HG03175 (cell line): ENCODE measurements around the gene PLXNB2.

ENCODE experiments used
- ATAC-seq: cut with Tn5 transposase; IDR thresholded peaks from one replicate; pipeline ENCODE4 v1.9.1; 2021; ENCODE audit warnings: mild to moderate bottlenecking, moderate library complexity; ENCODE audit not compliant: unreplicated experiment

The PLXNB2 gene

DNA sequence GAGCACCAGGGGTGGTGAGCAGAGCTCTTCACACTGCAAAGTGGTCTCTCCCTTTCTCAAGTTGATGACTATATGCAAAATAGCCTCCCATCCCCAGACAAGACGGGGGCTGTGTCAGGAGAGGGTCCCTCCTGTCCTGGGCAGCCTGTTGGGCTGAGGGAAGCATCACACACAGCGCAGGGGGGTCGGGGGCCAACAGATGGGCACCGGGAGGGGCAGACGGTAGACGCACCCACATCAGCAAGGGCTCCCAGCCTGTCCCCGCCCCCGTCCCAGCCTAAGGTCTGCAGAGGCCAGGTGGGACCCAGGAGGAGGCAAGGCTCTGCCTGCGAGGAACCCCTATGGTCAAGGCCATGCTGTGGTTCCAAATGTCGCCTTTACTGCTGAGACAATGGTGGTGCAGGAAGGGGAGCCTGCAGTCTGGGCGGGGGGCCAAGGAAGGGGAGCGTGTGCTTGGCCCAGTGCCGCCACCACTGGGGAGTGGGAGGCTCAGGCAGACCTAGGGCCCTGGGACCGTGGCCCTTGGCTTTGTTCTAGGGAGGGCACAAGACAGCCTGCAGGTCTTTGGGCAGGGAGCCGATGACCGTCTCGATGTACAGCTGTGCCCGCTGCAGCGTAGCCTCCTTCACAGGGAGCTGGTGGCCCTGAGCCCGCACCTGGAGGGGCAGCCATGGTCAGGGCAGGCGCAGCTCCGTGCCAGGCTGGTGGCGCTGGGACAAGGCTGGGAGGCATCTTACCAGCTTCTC, 4.3 kb upstream of the PLXNB2 start:
- ATAC-seq = no peak

DNA sequence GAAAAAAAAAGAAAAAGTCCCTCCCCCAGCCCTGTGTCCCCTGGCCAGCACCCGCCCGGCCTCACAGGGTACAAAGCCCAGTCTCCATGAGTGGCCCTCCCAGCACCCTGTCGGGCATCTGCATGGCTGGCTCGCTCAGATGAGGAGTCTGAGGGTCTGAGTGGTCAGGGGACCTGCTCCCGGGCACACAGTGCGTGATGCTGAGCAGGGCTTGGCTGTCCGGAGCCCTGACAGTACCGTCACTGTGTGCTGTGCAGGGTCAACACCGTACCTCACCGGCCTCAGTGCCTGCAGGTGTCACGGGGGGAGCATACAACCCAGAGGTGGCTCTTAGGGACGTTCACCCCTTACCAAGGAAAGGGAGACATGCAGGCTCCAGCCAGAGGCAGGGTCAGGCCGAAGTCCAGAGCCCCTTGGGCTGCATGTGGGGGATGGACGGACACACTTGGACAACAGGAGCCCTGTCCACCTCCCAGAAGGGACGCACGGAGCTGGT, 3.6 kb upstream of the PLXNB2 start:
- no peak for ATAC-seq

DNA sequence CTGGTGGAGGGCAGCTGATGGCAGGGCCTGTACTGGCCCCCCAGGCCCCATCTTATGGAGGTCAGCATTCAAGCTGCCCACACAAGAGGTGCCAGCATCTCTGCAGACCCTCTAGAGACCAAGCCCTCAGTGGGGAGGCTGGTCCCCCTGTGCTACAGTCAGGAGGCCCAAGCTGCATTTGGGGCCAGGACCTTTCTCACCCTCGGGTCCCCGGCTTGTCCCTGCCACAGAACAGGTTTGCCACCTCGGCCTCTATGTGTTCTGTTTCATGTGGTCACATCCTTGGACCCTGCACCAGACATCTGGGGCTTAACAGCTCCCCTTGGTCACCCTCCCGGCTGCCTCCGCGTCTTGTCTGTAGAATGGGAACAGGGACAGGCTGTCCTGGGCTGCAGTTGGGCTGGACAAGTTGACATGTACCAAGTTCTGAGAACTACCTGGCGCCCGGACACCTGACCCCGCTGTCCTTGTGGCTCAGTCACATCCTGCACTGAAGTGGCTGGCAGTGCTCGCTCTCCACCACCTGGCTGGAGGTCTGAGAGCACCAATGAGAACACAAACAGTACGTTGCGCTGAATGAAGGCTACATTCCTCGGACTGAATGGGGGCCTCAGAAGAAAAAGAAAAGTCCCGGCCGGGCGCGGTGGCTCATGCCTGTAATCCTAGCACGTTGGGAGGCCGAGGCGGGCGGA, 2.7 kb upstream of the PLXNB2 start:
- no peak for ATAC-seq

DNA sequence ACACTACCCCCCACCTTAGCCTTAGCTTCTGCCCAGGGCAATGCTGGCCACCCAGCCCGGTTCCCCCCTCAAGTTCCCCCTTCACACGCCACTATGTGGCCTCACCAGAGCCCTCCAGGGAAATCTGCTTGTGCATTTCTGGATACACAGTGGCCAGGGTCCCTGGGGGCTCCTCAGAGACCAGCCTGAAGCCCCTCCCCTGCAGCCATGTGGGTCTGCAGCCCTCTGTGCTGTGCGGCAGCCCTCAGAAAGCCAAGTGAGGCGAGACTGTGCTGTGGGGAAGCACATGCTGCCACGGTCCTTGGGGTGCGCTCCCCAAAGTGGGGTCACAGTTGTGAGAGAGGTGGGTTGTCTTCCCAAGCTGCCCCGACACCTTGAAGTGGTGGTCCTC, 2.1 kb upstream of the PLXNB2 start:
- no peak for ATAC-seq

- ATAC-seq = no peak
These were observed 1.6 kb upstream of the PLXNB2 start for GRCh38 chr22:50308986-50309600.

DNA sequence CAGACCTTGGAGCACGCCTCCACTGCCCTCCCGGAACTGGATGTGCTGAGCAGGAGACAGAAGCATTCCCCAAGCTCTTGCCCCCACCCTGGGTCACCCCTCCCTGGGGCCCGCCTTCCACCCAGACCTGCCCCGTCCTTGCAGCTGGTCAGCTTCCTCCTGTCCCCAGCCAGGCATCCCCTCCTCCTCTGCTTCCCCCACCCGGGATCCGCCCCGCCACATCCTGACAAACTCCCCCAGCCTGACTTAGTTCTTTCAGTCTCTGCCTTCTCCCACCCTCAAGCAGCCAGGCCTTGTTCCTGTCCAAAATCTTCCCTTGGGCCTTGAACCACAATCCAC, 1.1 kb upstream of the PLXNB2 start:
- ATAC-seq = no peak

DNA sequence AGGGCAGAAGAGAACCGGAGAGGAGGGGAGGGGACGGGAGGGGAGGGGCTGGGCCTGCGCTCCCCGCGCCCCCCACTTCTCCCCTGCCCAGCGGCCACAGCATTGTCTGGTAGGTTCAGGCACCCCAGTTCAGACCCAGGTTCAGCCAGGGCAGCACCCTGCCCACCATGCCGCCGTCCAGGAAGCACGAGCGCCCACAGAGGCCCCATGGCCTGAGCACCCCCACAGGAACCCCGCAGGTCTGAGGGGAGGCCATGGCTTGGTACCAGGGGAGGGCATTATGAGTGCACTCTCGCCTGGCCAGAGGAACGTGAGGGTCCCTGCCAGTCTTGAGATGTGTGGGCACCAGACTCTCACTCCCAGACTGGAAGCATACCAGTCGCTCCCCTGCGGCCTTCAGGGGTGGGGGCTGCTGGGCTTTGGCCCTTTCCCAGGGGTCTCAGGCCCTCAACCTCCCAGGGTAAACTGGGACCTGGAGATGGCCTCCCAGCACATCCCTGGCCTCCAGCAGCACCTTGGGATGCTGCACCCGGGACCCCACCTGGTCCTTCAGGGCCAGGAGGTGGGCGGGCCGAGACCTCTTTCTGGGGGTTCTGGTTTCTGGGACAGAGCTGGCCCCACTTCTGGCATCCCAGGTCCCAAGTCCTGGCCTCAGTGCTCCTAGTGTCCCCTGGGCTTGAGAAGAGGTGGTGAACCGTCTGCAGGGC, 597 bp upstream of the PLXNB2 start:
- no peak for ATAC-seq

- no peak for ATAC-seq
These were observed 1.4 kb downstream of the PLXNB2 start for GRCh38 chr22:50305923-50306566.

GRCh38 chr22:50305393-50305922, 2.0 kb downstream of the PLXNB2 start:
- no peak for ATAC-seq

- no peak for ATAC-seq
These were observed 2.7 kb downstream of the PLXNB2 start for GRCh38 chr22:50304528-50305392.

- ATAC-seq = no peak
These were observed 3.5 kb downstream of the PLXNB2 start for GRCh38 chr22:50303848-50304527.

- ATAC-seq = no peak
These were observed 4.0 kb downstream of the PLXNB2 start for GRCh38 chr22:50303515-50303847.

- no peak for ATAC-seq
These were observed 4.9 kb downstream of the PLXNB2 start for GRCh38 chr22:50302564-50302963.

DNA sequence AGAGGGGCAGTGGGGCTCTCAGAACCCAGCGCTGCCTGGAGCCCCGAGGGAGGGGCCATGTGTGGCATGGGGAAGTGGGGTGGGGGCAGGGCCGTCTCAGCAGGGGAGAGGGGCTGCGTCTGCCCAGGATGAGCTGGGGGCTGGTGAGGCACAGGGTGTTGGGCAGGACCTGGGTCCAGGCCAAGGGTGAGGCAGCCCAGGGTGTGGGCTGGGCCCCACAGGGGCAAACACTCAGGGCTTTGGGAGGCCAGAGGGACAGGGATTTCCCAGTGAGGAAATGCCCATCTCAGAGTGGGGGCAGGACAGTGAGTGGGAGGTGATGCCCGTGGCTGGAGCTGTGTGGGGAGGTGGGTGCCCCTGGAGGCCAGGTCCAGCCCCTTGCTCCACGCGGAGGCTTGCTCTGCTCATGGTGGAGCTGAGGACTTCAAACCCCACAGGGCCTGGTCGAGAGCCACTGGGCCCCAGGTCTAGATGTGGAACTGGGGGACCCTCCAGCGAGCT, 5.4 kb downstream of the PLXNB2 start:
- no peak for ATAC-seq

DNA sequence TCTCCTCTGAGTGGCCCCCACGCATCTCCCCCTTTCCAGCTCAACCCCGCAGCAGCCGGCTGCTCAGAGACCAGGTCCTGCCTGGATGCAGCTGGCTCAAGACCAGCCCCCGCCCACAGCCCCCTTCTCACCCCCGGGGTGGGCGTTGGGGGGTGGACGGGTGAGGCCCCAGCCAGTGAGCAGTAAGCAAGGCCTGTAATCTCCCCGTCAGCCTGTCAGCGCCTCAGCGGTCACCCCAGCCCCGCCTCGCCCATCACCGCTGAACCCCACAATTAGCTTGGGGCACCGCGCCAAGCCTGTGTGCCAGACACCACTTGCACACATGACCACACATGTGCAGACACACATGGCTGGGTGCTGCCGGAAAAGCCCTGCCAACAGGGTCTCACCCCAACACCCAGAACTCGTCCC, 5.9 kb downstream of the PLXNB2 start:
- no peak for ATAC-seq

GRCh38 chr22:50300620-50301257, 6.7 kb downstream of the PLXNB2 start:
- ATAC-seq = no peak

DNA sequence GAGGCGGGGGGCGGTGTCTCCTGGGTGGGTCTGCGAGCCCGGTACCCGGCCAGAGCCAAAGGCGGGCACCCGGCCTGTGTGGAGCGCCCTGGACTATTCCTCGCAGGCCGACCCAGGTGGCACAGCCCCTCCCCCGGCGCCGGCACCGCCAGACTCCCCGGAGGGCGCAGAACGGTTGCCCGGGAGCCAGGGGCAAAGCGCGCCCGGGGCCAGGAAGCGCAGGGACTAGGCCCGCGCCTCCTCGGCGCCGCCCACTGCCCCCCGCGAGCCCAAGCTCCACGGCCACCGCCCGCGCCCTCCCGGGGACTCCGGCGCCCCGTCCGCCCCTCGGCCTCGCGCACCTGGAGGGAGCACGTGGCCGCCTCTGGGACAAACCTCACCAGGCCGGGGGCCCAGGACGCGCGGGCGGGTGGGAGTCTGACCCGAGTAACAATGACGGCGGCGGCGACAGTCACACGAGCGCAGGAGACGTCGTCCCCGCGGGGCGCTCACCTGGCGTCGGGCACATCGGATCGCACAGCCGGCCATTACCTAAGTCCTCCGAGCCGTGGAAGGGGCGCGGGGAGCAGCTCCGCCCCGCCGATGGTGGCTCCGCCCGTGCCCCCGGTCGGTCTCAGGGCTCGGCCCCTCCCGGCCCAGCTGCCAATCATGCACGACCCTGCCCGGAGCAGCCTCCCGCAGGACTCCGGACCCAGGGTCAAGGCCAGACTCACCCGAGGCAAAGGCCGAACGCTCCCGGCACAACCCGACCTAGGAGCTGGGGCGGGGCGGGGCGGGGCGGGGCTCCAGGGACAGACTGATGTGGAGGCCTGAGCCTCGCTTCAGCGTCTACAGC, 7.4 kb downstream of the PLXNB2 start:
- no peak for ATAC-seq
